Neuronal stem cell (in vitro differentiated cells): ENCODE data around the gene ELF2.

Source experiments
- DNase-seq: peaks from one replicate; pipeline ENCODE4 v3.0.0-alpha.2; 2013; ENCODE audit warnings: low spot score
- H2AFZ ChIP-seq: one replicate; pipeline ENCODE4 v1.6.1; 2013; ENCODE audit warnings: mild to moderate bottlenecking, low read length, inconsistent platforms
- H2AK5ac ChIP-seq: 2 replicates; pipeline ENCODE4 v1.6.1; 2013; ENCODE audit warnings: low read depth, mild to moderate bottlenecking, inconsistent platforms, low read length, moderate library complexity, mixed read lengths
- H2BK120ac ChIP-seq: 2 replicates; pipeline ENCODE4 v1.6.1; 2013; ENCODE audit warnings: low read depth, mild to moderate bottlenecking, inconsistent platforms, low read length, moderate library complexity, mixed read lengths
- H2BK12ac ChIP-seq: one replicate; pipeline ENCODE4 v1.6.1; 2013; ENCODE audit warnings: low read length, inconsistent platforms
- H2BK15ac ChIP-seq: 2 replicates; pipeline ENCODE4 v1.6.1; 2013; ENCODE audit warnings: mild to moderate bottlenecking, low read length, inconsistent platforms, mixed read lengths
- H2BK5ac ChIP-seq: one replicate; pipeline ENCODE4 v1.6.1; 2013; ENCODE audit warnings: inconsistent platforms, mild to moderate bottlenecking, low read length, moderate library complexity
- H3K14ac ChIP-seq: one replicate; pipeline ENCODE4 v1.6.1; 2013; ENCODE audit warnings: low read length, inconsistent platforms
- H3K18ac ChIP-seq: 2 replicates; pipeline ENCODE4 v1.6.1; 2013; ENCODE audit warnings: low read length, inconsistent platforms
- H3K23ac ChIP-seq: 2 replicates; pipeline ENCODE4 v1.6.1; 2013; ENCODE audit warnings: low read depth, mild to moderate bottlenecking, mixed read lengths, low read length, inconsistent platforms; ENCODE audit not compliant: poor library complexity
- H3K27ac ChIP-seq: replicated peaks from 3 replicates; pipeline ENCODE4 v1.5.1; 2013; ENCODE audit warnings: low read length, inconsistent platforms
- H3K27me3 ChIP-seq, 3 experiments: 2 replicates each; pipeline ENCODE4 v1.6.1; 2013; ENCODE audit warnings: low read length in 3 of 3, mild to moderate bottlenecking in 2 of 3, inconsistent platforms in 1 of 3, low read depth in 1 of 3, mixed read lengths in 1 of 3, moderate library complexity in 1 of 3; ENCODE audit not compliant: control insufficient read depth in 3 of 3, insufficient read depth in 3 of 3
- H3K36me3 ChIP-seq, 2 donors: replicated peaks in 1 of 2; 2 replicates each; pipeline ENCODE4 v1.6.1; 2013; ENCODE audit warnings: low read length in 2 of 2; ENCODE audit not compliant: control insufficient read depth in 2 of 2, insufficient read depth in 2 of 2
- H3K4ac ChIP-seq: 2 replicates; pipeline ENCODE4 v1.6.1; 2013; ENCODE audit warnings: inconsistent platforms, mild to moderate bottlenecking, low read length, moderate library complexity
- H3K4me1 ChIP-seq, 2 donors: 1 replicate in 1 of 2; 2 replicates in 1 of 2; pipeline ENCODE4 v1.6.1; 2013; ENCODE audit warnings: low read length in 2 of 2, low read depth in 1 of 2; ENCODE audit not compliant: control insufficient read depth in 2 of 2, insufficient read depth in 1 of 2
- H3K4me2 ChIP-seq: one replicate; pipeline ENCODE4 v1.6.1; 2013; ENCODE audit warnings: mild to moderate bottlenecking, low read length, inconsistent platforms; ENCODE audit not compliant: insufficient read depth, poor library complexity, severe bottlenecking
- H3K4me3 ChIP-seq, 2 donors: 2 replicates each; pipeline ENCODE4 v1.5.1; 2013; ENCODE audit warnings: low read length in 2 of 2, mild to moderate bottlenecking in 2 of 2, inconsistent platforms in 1 of 2, moderate library complexity in 1 of 2
- H3K79me1 ChIP-seq: one replicate; pipeline ENCODE4 v1.6.1; 2013; ENCODE audit warnings: low read depth, mild to moderate bottlenecking, inconsistent platforms, low read length, moderate library complexity
- H3K9ac ChIP-seq: one replicate; pipeline ENCODE4 v1.6.1; 2013; ENCODE audit warnings: mild to moderate bottlenecking, low read depth, low read length, inconsistent platforms; ENCODE audit not compliant: poor library complexity
- H3K9me3 ChIP-seq, 2 donors: replicated peaks in 1 of 2; 2 replicates each; pipeline versions ENCODE3 to v1.6.1; 2013; ENCODE audit warnings: low read length in 2 of 2, mild to moderate bottlenecking in 2 of 2, inconsistent platforms in 1 of 2, low read depth in 1 of 2, mixed read lengths in 1 of 2, moderate library complexity in 1 of 2; ENCODE audit not compliant: control insufficient read depth in 2 of 2, insufficient read depth in 1 of 2
- H4K8ac ChIP-seq: one replicate; pipeline ENCODE4 v1.6.1; 2013; ENCODE audit warnings: low read depth, mild to moderate bottlenecking, inconsistent platforms, low read length, moderate library complexity
- H4K91ac ChIP-seq: one replicate; pipeline ENCODE4 v1.6.1; 2013; ENCODE audit warnings: low read length, low read depth, mild to moderate bottlenecking, inconsistent platforms; ENCODE audit not compliant: poor library complexity
- WGBS, 2 donors: extraction: QIAGEN DNeasy Blood & Tissue Kit; methylation state at CpG; one replicate each; pipeline ENCODE4 v1.1.7; 2013; ENCODE audit warnings: missing lambda C conversion rate in 2 of 2, mixed read lengths in 1 of 2; ENCODE audit not compliant: insufficient read length in 2 of 2, insufficient replicate concordance in 1 of 2; ENCODE audit errors: extremely low coverage in 2 of 2; 5-methylcytosine and 5-hydroxymethylcytosine counted together

Gene ELF2

GRCh38 chr4:139170932-139171331, 6.1 kb downstream of the ELF2 start:
- no CpG with 5 or more reads among the region's 6 CpGs for WGBS, 2 donors

GRCh38 chr4:139167774-139168444, 9.1 kb downstream of the ELF2 start:
- Histone ChIP-seq H3K18ac (no peak overlapping the region), H3K14ac (no peak overlapping the region), H3K79me1 (peaks cover 4% of the 10 kb centered on the region), H3K23ac (no peak overlapping the region), H2BK15ac (no peak overlapping the region), H4K8ac (no peak overlapping the region), H3K4me3 (no peak overlapping the region), H3K27ac (no peak overlapping the region), H2AFZ (no peak overlapping the region), H2BK12ac (no peak overlapping the region), H3K4me2 (no peak overlapping the region), H3K4me1 (no peaks in the 10 kb centered on the region), H3K36me3 (peaks cover 0 to 2% of the 10 kb centered on the region in 2 donors), H3K4ac (no peak overlapping the region), H3K27me3 (no peaks in the 10 kb centered on the region), H4K91ac (no peak overlapping the region), H2BK5ac (no peak overlapping the region), H3K9ac (no peak overlapping the region), H2AK5ac (no peak overlapping the region), H3K9me3 (no peaks in the 10 kb centered on the region), H2BK120ac (no peak overlapping the region)
- DNase-seq, result no peak
- WGBS, 2 donors, result no CpG with 5 or more reads among the region's 5 CpGs

More at GRCh38 chr4:139170932-139171331, 6.1 kb downstream of the ELF2 start:
- Histone ChIP-seq H2BK15ac (no peak overlapping the region), H3K18ac (no peak overlapping the region), H2BK120ac (no peak overlapping the region), H3K4me3 (no peak overlapping the region), H4K8ac (no peak overlapping the region), H3K27me3 (no peaks in the 10 kb centered on the region), H3K9ac (no peak overlapping the region), H3K4me2 (no peak overlapping the region), H2BK12ac (no peak overlapping the region), H3K27ac (no peak overlapping the region), H3K4me1 (peaks cover 0 to 2% of the 10 kb centered on the region in 2 donors), H3K36me3 (peaks cover 0 to 2% of the 10 kb centered on the region in 2 donors), H3K23ac (no peak overlapping the region), H2AFZ (no peak overlapping the region), H3K14ac (no peak overlapping the region), H3K79me1 (peaks cover 4% of the 10 kb centered on the region), H3K4ac (no peak overlapping the region), H3K9me3 (no peaks in the 10 kb centered on the region), H2AK5ac (no peak overlapping the region), H2BK5ac (no peak overlapping the region), H4K91ac (no peak overlapping the region)
- no peak for DNase-seq

- Histone ChIP-seq H2BK120ac (no peak overlapping the region), H4K8ac (no peak overlapping the region), H3K79me1 (peaks cover 1% of the 10 kb centered on the region), H3K14ac (no peak overlapping the region), H3K4me3 (no peak overlapping the region), H3K4ac (no peak overlapping the region), H2BK12ac (no peak overlapping the region), H2AFZ (no peak overlapping the region), H3K4me2 (no peak overlapping the region), H4K91ac (no peak overlapping the region), H3K36me3 (peaks cover 0 to 2% of the 10 kb centered on the region in 2 donors), H3K4me1 (no peaks in the 10 kb centered on the region), H2BK15ac (no peak overlapping the region), H3K9me3 (no peaks in the 10 kb centered on the region), H2BK5ac (no peak overlapping the region), H3K27me3 (no peaks in the 10 kb centered on the region), H3K27ac (no peak overlapping the region), H3K23ac (no peak overlapping the region), H2AK5ac (no peak overlapping the region), H3K18ac (no peak overlapping the region), H3K9ac (no peak overlapping the region)
- DNase-seq, result no peak
- no CpG with 5 or more reads among the region's 1 CpG for WGBS, 2 donors
Observed at GRCh38 chr4:139164731-139165130, 12.3 kb downstream of the ELF2 start.

GRCh38 chr4:139163806-139164206, 13.2 kb downstream of the ELF2 start:
- Histone ChIP-seq H2BK15ac (no peak overlapping the region), H3K79me1 (no peaks in the 10 kb centered on the region), H3K9ac (no peak overlapping the region), H2AFZ (no peak overlapping the region), H3K23ac (no peak overlapping the region), H3K4ac (no peak overlapping the region), H3K36me3 (peaks cover 0 to 2% of the 10 kb centered on the region in 2 donors), H4K91ac (no peak overlapping the region), H2BK120ac (no peak overlapping the region), H3K27ac (no peak overlapping the region), H2BK12ac (no peak overlapping the region), H4K8ac (no peak overlapping the region), H2BK5ac (no peak overlapping the region), H3K27me3 (no peaks in the 10 kb centered on the region), H3K4me3 (no peak overlapping the region), H3K14ac (no peak overlapping the region), H2AK5ac (no peak overlapping the region), H3K18ac (no peak overlapping the region), H3K9me3 (no peaks in the 10 kb centered on the region), H3K4me1 (peaks cover 0 to 5% of the 10 kb centered on the region in 2 donors), H3K4me2 (no peak overlapping the region)
- DNase-seq, result no peak
- WGBS, 2 donors, result no CpG with 5 or more reads among the region's 2 CpGs
